Measurements from ENCODE around the gene SAMD5. TPM values are rescaled to one million over a fixed set of nuclear protein-coding genes. Genes with fewer than 3 reads are reported as not detected.

SAMD5 gene
- polyA plus RNA-seq (2014; cell fraction: cytosol; rRNA removed) = not detected in 2 replicates
- not detected in 2 replicates for polyA plus RNA-seq (2014; cell fraction: nucleus; rRNA removed)

GRCh38 chr6:147508042-147508865, at the start of gene SAMD5:
SAMD5 (plus strand) TSS chr6:147508690; CDS start chr6:147508929, 239 bp downstream.
- peak; percentile 21 for DNase-seq (ENCODE audit: low spot score)

- DNase-seq (ENCODE audit: low spot score) = no peak
Observed at GRCh38 chr6:147459780-147460179, 48.7 kb upstream of the SAMD5 start.

- DNase-seq (ENCODE audit: low spot score) = no peak
Observed at GRCh38 chr6:147463651-147464050, 44.8 kb upstream of the SAMD5 start.

GRCh38 chr6:147467428-147467827, 41.1 kb upstream of the SAMD5 start:
- DNase-seq (ENCODE audit: low spot score) = no peak

GRCh38 chr6:147467886-147468285, 40.6 kb upstream of the SAMD5 start:
- DNase-seq (ENCODE audit: low spot score) = no peak

GRCh38 chr6:147468634-147469033, 39.9 kb upstream of the SAMD5 start:
- DNase-seq (ENCODE audit: low spot score) = no peak

- DNase-seq (ENCODE audit: low spot score) = no peak
Observed at GRCh38 chr6:147479857-147480256, 28.6 kb upstream of the SAMD5 start.

GRCh38 chr6:147486683-147487082, 21.8 kb upstream of the SAMD5 start:
- no peak for DNase-seq (ENCODE audit: low spot score)

- no peak for DNase-seq (ENCODE audit: low spot score)
Observed at GRCh38 chr6:147497472-147497871, 11.0 kb upstream of the SAMD5 start.

GRCh38 chr6:147503587-147503986, 4.9 kb upstream of the SAMD5 start:
- no peak for DNase-seq (ENCODE audit: low spot score)

- no peak for DNase-seq (ENCODE audit: low spot score)
Observed at GRCh38 chr6:147504848-147505247, 3.6 kb upstream of the SAMD5 start.

- peak; percentile 41 for DNase-seq (ENCODE audit: low spot score)
Observed at GRCh38 chr6:147506704-147507114, 1.8 kb upstream of the SAMD5 start.

- DNase-seq (ENCODE audit: low spot score) = no peak
Observed at GRCh38 chr6:147507162-147508041, 1.1 kb upstream of the SAMD5 start.

GRCh38 chr6:147508866-147509608, 547 bp downstream of the SAMD5 start:
- DNase-seq (ENCODE audit: low spot score) = no peak

- no peak for DNase-seq (ENCODE audit: low spot score)
Observed at GRCh38 chr6:147509891-147510290, 1.4 kb downstream of the SAMD5 start.

- no peak for DNase-seq (ENCODE audit: low spot score)
Observed at GRCh38 chr6:147510929-147511590, 2.6 kb downstream of the SAMD5 start.

GRCh38 chr6:147514831-147515230, 6.3 kb downstream of the SAMD5 start:
- DNase-seq (ENCODE audit: low spot score) = no peak

GRCh38 chr6:147515327-147515726, 6.8 kb downstream of the SAMD5 start:
- no peak for DNase-seq (ENCODE audit: low spot score)

- DNase-seq (ENCODE audit: low spot score) = no peak
Observed at GRCh38 chr6:147522597-147522996, 14.1 kb downstream of the SAMD5 start.

GRCh38 chr6:147525519-147526209, 17.2 kb downstream of the SAMD5 start:
- no peak for DNase-seq (ENCODE audit: low spot score)

All from SK-N-DZ (cell line).